Endothelial cell of umbilical vein (primary cell): ENCODE results near the gene PRDM16. TPM values are rescaled to one million over a fixed set of nuclear protein-coding genes. Genes with fewer than 3 reads are reported as not detected.

Source experiments
- BruUV-seq: library from RNA; stranded (reverse); fragments of 400-500 nt; replicated peaks from 2 replicates; lab custom pipeline; 2021; lab: Mats Ljungman, UMichigan
- CTCF ChIA-PET: fragments of 300-600, 350-600 bp; sonication (Branson Sonifier 250); formaldehyde crosslinking; loops from one replicate; lab custom pipeline; 2021; ENCODE audit warnings: antibody characterized with exemption, inconsistent platforms; lab: Charles Lee
- POLR2A ChIA-PET: fragments of 300-600, 350-600 bp; sonication (Branson Sonifier 250); formaldehyde crosslinking; loops from one replicate; lab custom pipeline; 2021; ENCODE audit warnings: antibody characterized with exemption, inconsistent platforms; lab: Charles Lee
- DNase-seq: peaks from one replicate; pipeline ENCODE4 v3.0.0-alpha.2; 2011; ENCODE audit warnings: low read depth, low spot score
- FAIRE-seq: peaks from 2 replicates; lab custom pipeline; 2011; peaks lifted over from hg19 to GRCh38; lab: Jason Lieb, UNC
- H2AFZ ChIP-seq: 2 replicates; pipeline ENCODE4 v1.6.0; 2012; ENCODE audit warnings: low read depth, low read length, control low read depth, inconsistent platforms
- H3K27ac ChIP-seq: 2 replicates; pipeline ENCODE4 v1.5.1; 2011; ENCODE audit warnings: low read depth, mild to moderate bottlenecking, control low read depth, low read length, moderate library complexity; ENCODE audit not compliant: insufficient read depth
- H3K27me3 ChIP-seq, 2 experiments: 2 replicates each; pipeline versions ENCODE4 v1.6.0 to v1.6.1; 2011; ENCODE audit warnings: low read length in 2 of 2, mixed read lengths in 1 of 2; ENCODE audit not compliant: control insufficient read depth in 2 of 2, insufficient read depth in 2 of 2
- H3K36me3 ChIP-seq, 2 experiments: 2 replicates in 1 of 2; 3 replicates in 1 of 2; pipeline ENCODE4 v1.5.1; 2011; ENCODE audit warnings: low read length in 2 of 2, mild to moderate bottlenecking in 1 of 2, moderate library complexity in 1 of 2; ENCODE audit not compliant: control insufficient read depth in 2 of 2, insufficient read depth in 2 of 2; ENCODE audit errors: extremely low read depth in 1 of 2
- H3K4me1 ChIP-seq: 3 replicates; pipeline ENCODE4 v1.5.1; 2011; ENCODE audit warnings: mild to moderate bottlenecking, low read length; ENCODE audit not compliant: control insufficient read depth, insufficient read depth; ENCODE audit errors: extremely low read depth
- H3K4me2 ChIP-seq: 2 replicates; pipeline ENCODE4 v1.6.1; 2011; ENCODE audit warnings: low read length, control low read depth, mixed read lengths; ENCODE audit not compliant: insufficient read depth
- H3K4me3 ChIP-seq, 3 experiments: fragments of 200-600 bp in 1 of 3; sonication (generic), shearing (Covaris generic) in 1 of 3; replicated peaks in 1 of 3; 2 replicates each; pipeline ENCODE4 v1.5.1; 2011 to 2016; ENCODE audit warnings: control low read depth in 3 of 3, low read length in 3 of 3, mild to moderate bottlenecking in 2 of 3, inconsistent platforms in 1 of 3, low read depth in 1 of 3, moderate library complexity in 1 of 3; ENCODE audit not compliant: insufficient read depth in 1 of 3
- H3K79me2 ChIP-seq: 2 replicates; pipeline ENCODE4 v1.6.0; 2012; ENCODE audit warnings: low read length, inconsistent platforms; ENCODE audit not compliant: control insufficient read depth, insufficient read depth
- H3K9ac ChIP-seq: replicated peaks from 2 replicates; pipeline ENCODE3; 2011; ENCODE audit warnings: low read length, control low read depth; ENCODE audit not compliant: insufficient read depth; ENCODE audit errors: extremely low read depth
- H3K9me1 ChIP-seq: replicated peaks from 3 replicates; pipeline ENCODE4 v1.6.0; 2011; ENCODE audit warnings: mild to moderate bottlenecking, low read length; ENCODE audit not compliant: control insufficient read depth, insufficient read depth; ENCODE audit errors: extremely low read depth
- H3K9me3 ChIP-seq: replicated peaks from 2 replicates; pipeline ENCODE4 v1.5.1; 2012; ENCODE audit warnings: low read length, inconsistent platforms; ENCODE audit not compliant: control insufficient read depth, insufficient read depth
- H4K20me1 ChIP-seq: replicated peaks from 2 replicates; pipeline ENCODE3; 2011; ENCODE audit warnings: mild to moderate bottlenecking, low read length; ENCODE audit not compliant: control insufficient read depth, insufficient read depth; ENCODE audit errors: extremely low read depth
- CTCF ChIP-seq, 2 donors: IDR thresholded peaks; 1 replicate in 1 of 2; 2 replicates in 1 of 2; pipeline ENCODE4 v1.5.1; 2011; ENCODE audit warnings: low read length in 2 of 2, mild to moderate bottlenecking in 2 of 2, moderate library complexity in 2 of 2, control low read depth in 1 of 2, inconsistent platforms in 1 of 2, low read depth in 1 of 2; ENCODE audit not compliant: insufficient read depth in 1 of 2; ENCODE audit errors: extremely low read depth in 1 of 2
- EZH2 ChIP-seq: IDR thresholded peaks from 2 replicates; pipeline ENCODE4 v1.6.1; 2012; ENCODE audit warnings: borderline replicate concordance, low read depth, mild to moderate bottlenecking, moderate library complexity, low read length, inconsistent platforms; ENCODE audit not compliant: severe bottlenecking
- FOS ChIP-seq: IDR thresholded peaks from 2 replicates; pipeline ENCODE4 v1.6.1; 2011; ENCODE audit warnings: mild to moderate bottlenecking, low read length, moderate library complexity, borderline replicate concordance; ENCODE audit not compliant: insufficient read depth
- GATA2 ChIP-seq: IDR thresholded peaks from 2 replicates; pipeline ENCODE4 v1.7.0; 2011; ENCODE audit warnings: low read depth, mild to moderate bottlenecking, moderate library complexity, mixed read lengths, low read length; ENCODE audit not compliant: insufficient read length, insufficient read depth
- JUN ChIP-seq: IDR thresholded peaks from 2 replicates; pipeline ENCODE4 v1.6.1; 2011; ENCODE audit warnings: borderline replicate concordance, low read depth; ENCODE audit not compliant: insufficient read length, insufficient read depth
- MAX ChIP-seq: IDR thresholded peaks from 2 replicates; pipeline ENCODE4 v1.6.1; 2011; ENCODE audit not compliant: insufficient read depth, insufficient read length
- MYC ChIP-seq: IDR thresholded peaks from one replicate; pipeline ENCODE4 v1.6.1; 2011; ENCODE audit warnings: mild to moderate bottlenecking, low read depth, low read length
- POLR2A ChIP-seq: IDR thresholded peaks from 2 replicates; pipeline ENCODE4 v1.6.1; 2012; ENCODE audit warnings: low read depth, mild to moderate bottlenecking, control low read depth, low read length
- POLR2AphosphoS5 ChIP-seq: IDR thresholded peaks from 2 replicates; pipeline ENCODE4 v1.6.1; 2012; ENCODE audit warnings: low read depth, mild to moderate bottlenecking, control low read depth, low read length, moderate library complexity; ENCODE audit not compliant: insufficient read depth
- dilution Hi-C: fragments of 300-500 bp; cut with MboI; formaldehyde crosslinking; loops from one replicate; pipeline ENCODE4 v1.15.0; 2019; ENCODE audit warnings: low sequenced_read_pairs; ENCODE audit not compliant: extremely low pct_ligation_motif_present
- intact Hi-C: fragments of 100-400 bp; cut with micrococcal nuclease; formaldehyde crosslinking; loops from one replicate; pipeline ENCODE4 v1.10.0; 2022
- polyA plus RNA-seq, 4 experiments: library from polyadenylated mRNA; depleted of rRNA in 3 of 4; stranded (reverse) in 3 of 4; unstranded in 1 of 4; fragments of >200 nt; gene quantifications; 2 replicates each; pipeline versions ENCODE4 v1.2.1 to v1.2.3, GENCODE V29; 2011 to 2012; ENCODE audit warnings: missing spikeins in 1 of 4
- total RNA-seq: library from RNA; stranded (reverse); gene quantifications from 2 replicates; pipeline ENCODE4 v1.2.3, GENCODE V29; 2021

Gene PRDM16
- total and polyA plus RNA-seq, 2 donors (not counting 3 experiments of a cell fraction or from before 2014, with no cell fraction given) = not detected

- Histone ChIP-seq H3K27me3 (no peaks in the 10 kb centered on the region), H3K4me3 (no peak overlapping the region), H3K36me3 (no peaks in the 10 kb centered on the region), H3K4me2 (no peak overlapping the region), H3K27ac (no peak overlapping the region), H3K9me3 (no peaks in the 10 kb centered on the region), H3K9ac (no peak overlapping the region), H4K20me1 (no peaks in the 10 kb centered on the region), H3K79me2 (no peaks in the 10 kb centered on the region), H3K4me1 (no peaks in the 10 kb centered on the region), H2AFZ (no peak overlapping the region), H3K9me1 (no peaks in the 10 kb centered on the region)
- dilution Hi-C loops = no loop called here
- no TSS peak for BruUV-seq
- POLR2A ChIA-PET = no interaction called here
- no peak for DNase-seq
- no peak for FAIRE-seq
- CTCF ChIA-PET = interaction anchor here (1.1 kb wide), 1 partner anchor 11 kb away, joined by 3 read pairs; no protein-coding TSS in a partner anchor
- intact Hi-C loops = no loop called here
- TF ChIP-seq FOS (no peak), GATA2 (no peak), EZH2 (no peak), MYC (no peak), POLR2A (no peak), CTCF (IDR thresholded peaks at IDR 0.05; ENCODE audit: extremely low read depth in 1 of 2, insufficient read depth in 1 of 2, low read depth in 1 of 2, low read length in 2 of 2) (no peak), POLR2AphosphoS5 (no peak), JUN (no peak), MAX (no peak)
Measured at GRCh38 chr1:3237994-3238702, 169.1 kb downstream of the PRDM16 start.
